Measurements from ENCODE around the gene DTYMK. TPM values are rescaled to one million over a fixed set of nuclear protein-coding genes. Genes with fewer than 3 reads are reported as not detected.

DTYMK gene
- total and polyA plus RNA-seq, 2 donors (not counting 3 experiments of a cell fraction or from before 2014, with no cell fraction given): 67.0 to 104 TPM

GRCh38 chr2:241654551-241654950, 32.1 kb downstream of the DTYMK start:
- no peak overlapping the region for H2AFZ ChIP-seq (ENCODE audit: low read depth, low read length)
- no peaks in the 10 kb centered on the region for H3K9me1 ChIP-seq (replicated peaks; ENCODE audit: control insufficient read depth, extremely low read depth, insufficient read depth, low read length)
- H3K79me2 ChIP-seq (ENCODE audit: control insufficient read depth, insufficient read depth, low read length): peaks cover 8% of the 10 kb centered on the region
- intact Hi-C loops (cut with micrococcal nuclease): no loop called here
- no peaks in the 10 kb centered on the region for H3K4me1 ChIP-seq (ENCODE audit: control insufficient read depth, extremely low read depth, insufficient read depth, low read length)
- dilution Hi-C loops (cut with MboI; ENCODE audit: extremely low pct_ligation_motif_present, low sequenced_read_pairs): no loop called here
- H3K4me2 ChIP-seq (ENCODE audit: insufficient read depth, low read length): no peak overlapping the region
- H3K27me3 ChIP-seq (ENCODE audit: control insufficient read depth in 2 of 2, insufficient read depth in 2 of 2, low read length in 2 of 2): no peaks in the 10 kb centered on the region
- no peak overlapping the region for H3K9ac ChIP-seq (replicated peaks; ENCODE audit: extremely low read depth, insufficient read depth, low read length)
- no TSS peak for BruUV-seq (replicated peaks)
- TF ChIP-seq MYC (IDR thresholded peaks at IDR 0.05; ENCODE audit: low read depth, low read length): no peak
- no peaks in the 10 kb centered on the region for H4K20me1 ChIP-seq (replicated peaks; ENCODE audit: control insufficient read depth, extremely low read depth, insufficient read depth, low read length)
- FAIRE-seq: no peak
- CTCF ChIA-PET: no interaction called here
- H3K27ac ChIP-seq (ENCODE audit: insufficient read depth, low read depth, low read length): no peak overlapping the region
- DNase-seq (ENCODE audit: low read depth, low spot score): no peak
- no peak overlapping the region for H3K4me3 ChIP-seq (replicated peaks in 1 of 3; ENCODE audit: insufficient read depth in 1 of 3, low read depth in 1 of 3, low read length in 3 of 3)
- H3K36me3 ChIP-seq (ENCODE audit: control insufficient read depth in 2 of 2, extremely low read depth in 1 of 2, insufficient read depth in 2 of 2, low read length in 2 of 2): peaks cover 18 to 50% of the 10 kb centered on the region in 2 experiments
- POLR2A ChIA-PET: no interaction called here
- H3K9me3 ChIP-seq (replicated peaks; ENCODE audit: control insufficient read depth, insufficient read depth, low read length): no peaks in the 10 kb centered on the region

DNA sequence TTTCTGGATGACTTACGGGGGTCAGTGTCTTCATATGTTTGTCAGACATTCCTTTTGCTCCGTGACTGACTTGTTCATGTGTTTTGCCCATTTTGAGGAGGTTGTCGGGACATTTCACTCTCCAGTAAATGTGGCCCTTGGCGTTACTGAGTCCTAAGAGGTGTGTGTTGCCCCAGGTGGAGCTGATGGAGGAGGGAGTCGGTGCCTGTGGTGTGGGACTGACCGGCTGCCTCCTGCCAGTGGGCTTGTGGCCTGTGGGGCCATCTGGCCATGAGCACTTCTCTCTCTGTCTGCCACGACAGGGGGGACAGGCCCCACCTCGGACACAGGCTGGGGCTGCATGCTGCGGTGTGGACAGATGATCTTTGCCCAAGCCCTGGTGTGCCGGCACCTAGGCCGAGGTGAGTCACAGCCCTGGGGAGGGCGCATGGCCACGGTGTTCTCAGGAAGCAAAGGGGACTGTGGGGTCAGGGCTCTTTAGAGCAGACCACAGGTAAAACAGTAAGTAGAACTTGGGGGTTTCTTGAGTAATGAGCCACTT, 33.3 kb downstream of the DTYMK start:
- FAIRE-seq: peak; percentile 49
- no peaks in the 10 kb centered on the region for H4K20me1 ChIP-seq (replicated peaks; ENCODE audit: control insufficient read depth, extremely low read depth, insufficient read depth, low read length)
- POLR2A ChIA-PET: no interaction called here
- TF ChIP-seq MYC (IDR thresholded peaks at IDR 0.05; ENCODE audit: low read depth, low read length): no peak
- no peak for TF ChIP-seq EZH2 (IDR thresholded peaks at IDR 0.05; ENCODE audit: borderline replicate concordance, low read depth, low read length, severe bottlenecking)
- no peak for TF ChIP-seq POLR2AphosphoS5 (IDR thresholded peaks at IDR 0.05; ENCODE audit: insufficient read depth, low read depth, low read length)
- no peak for TF ChIP-seq JUN (IDR thresholded peaks at IDR 0.05; ENCODE audit: borderline replicate concordance, insufficient read depth, insufficient read length, low read depth)
- no peak for TF ChIP-seq GATA2 (IDR thresholded peaks at IDR 0.05; ENCODE audit: insufficient read depth, insufficient read length, low read depth, low read length)
- no peak for TF ChIP-seq FOS (IDR thresholded peaks at IDR 0.05; ENCODE audit: borderline replicate concordance, insufficient read depth, low read length)
- TF ChIP-seq, protein P1, sequence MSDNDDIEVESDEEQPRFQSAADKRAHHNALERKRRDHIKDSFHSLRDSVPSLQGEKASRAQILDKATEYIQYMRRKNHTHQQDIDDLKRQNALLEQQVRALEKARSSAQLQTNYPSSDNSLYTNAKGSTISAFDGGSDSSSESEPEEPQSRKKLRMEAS (IDR thresholded peaks at IDR 0.05; ENCODE audit: insufficient read depth, insufficient read length): no peak
- no peak for TF ChIP-seq CTCF (IDR thresholded peaks at IDR 0.05; ENCODE audit: extremely low read depth in 1 of 2, insufficient read depth in 1 of 2, low read depth in 1 of 2, low read length in 2 of 2)
- no peak for TF ChIP-seq POLR2A (IDR thresholded peaks at IDR 0.05; ENCODE audit: low read depth, low read length)
- H3K79me2 ChIP-seq (ENCODE audit: control insufficient read depth, insufficient read depth, low read length): peaks cover 18% of the 10 kb centered on the region
- no TSS peak for BruUV-seq (replicated peaks)
- no peak overlapping the region for H3K9ac ChIP-seq (replicated peaks; ENCODE audit: extremely low read depth, insufficient read depth, low read length)
- no peak overlapping the region for H2AFZ ChIP-seq (ENCODE audit: low read depth, low read length)
- no peak overlapping the region for H3K4me3 ChIP-seq (replicated peaks in 1 of 3; ENCODE audit: insufficient read depth in 1 of 3, low read depth in 1 of 3, low read length in 3 of 3)
- no peak for DNase-seq (ENCODE audit: low read depth, low spot score)
- CTCF ChIA-PET: no interaction called here
- no peaks in the 10 kb centered on the region for H3K9me1 ChIP-seq (replicated peaks; ENCODE audit: control insufficient read depth, extremely low read depth, insufficient read depth, low read length)
- H3K4me1 ChIP-seq (ENCODE audit: control insufficient read depth, extremely low read depth, insufficient read depth, low read length): no peaks in the 10 kb centered on the region
- H3K4me2 ChIP-seq (ENCODE audit: insufficient read depth, low read length): no peak overlapping the region
- dilution Hi-C loops (cut with MboI; ENCODE audit: extremely low pct_ligation_motif_present, low sequenced_read_pairs) (no loop called here), intact Hi-C loops (cut with micrococcal nuclease) (no loop called here)
- no peaks in the 10 kb centered on the region for H3K9me3 ChIP-seq (replicated peaks; ENCODE audit: control insufficient read depth, insufficient read depth, low read length)
- no peak overlapping the region for H3K27ac ChIP-seq (ENCODE audit: insufficient read depth, low read depth, low read length)
- no peaks in the 10 kb centered on the region for H3K27me3 ChIP-seq (ENCODE audit: control insufficient read depth in 2 of 2, insufficient read depth in 2 of 2, low read length in 2 of 2)
- peaks cover 16 to 41% of the 10 kb centered on the region in 2 experiments for H3K36me3 ChIP-seq (ENCODE audit: control insufficient read depth in 2 of 2, extremely low read depth in 1 of 2, insufficient read depth in 2 of 2, low read length in 2 of 2)
